T-helper 2 cell treated with Interferon-gamma antibody and Interleukin-4, amounts not matched to agents 100 ng/mL and 5 ng/mL, for 36 hours (primary cell): ENCODE measurements around the gene TMLHE. TPM values are rescaled to one million over a fixed set of nuclear protein-coding genes. Genes with fewer than 3 reads are reported as not detected.
"Not testable (repeated sequence)": the region's sequence is repeated elsewhere in the genome, so short reads cannot be mapped to it uniquely, and the experiment has no call there.

ENCODE experiments used
- intact Hi-C: fragments of 100-400 bp; cut with micrococcal nuclease; formaldehyde crosslinking; loops from one replicate; pipeline ENCODE4 v1.15.1; 2023
- total RNA-seq: library from RNA; stranded (reverse); gene quantifications from 2 replicates; pipeline ENCODE4 v1.2.3, GENCODE V29; 2022

Gene TMLHE
- total RNA-seq, 1 donor from 2014 or later = 10.3 TPM

DNA sequence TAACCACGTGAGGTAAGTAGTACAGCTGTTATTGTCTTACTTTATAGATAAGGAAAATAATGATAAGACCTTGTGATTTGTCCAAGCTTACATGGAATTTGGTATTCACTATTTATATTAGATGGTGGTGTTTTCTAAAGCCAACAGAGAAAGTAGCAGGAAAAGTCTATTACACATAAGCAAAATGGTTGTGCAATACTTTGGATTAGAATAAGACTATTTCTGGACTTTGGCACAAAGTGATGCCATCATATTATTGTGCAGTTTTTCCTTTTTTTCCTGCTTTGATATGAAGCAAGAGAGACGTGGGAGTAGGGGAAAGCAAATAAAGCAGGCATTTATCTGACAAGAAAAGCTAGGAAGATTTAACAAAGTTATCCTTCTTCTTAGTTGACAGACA is 117.6 kb downstream of the TMLHE start:
- intact Hi-C loops = not testable (repeated sequence)

DNA sequence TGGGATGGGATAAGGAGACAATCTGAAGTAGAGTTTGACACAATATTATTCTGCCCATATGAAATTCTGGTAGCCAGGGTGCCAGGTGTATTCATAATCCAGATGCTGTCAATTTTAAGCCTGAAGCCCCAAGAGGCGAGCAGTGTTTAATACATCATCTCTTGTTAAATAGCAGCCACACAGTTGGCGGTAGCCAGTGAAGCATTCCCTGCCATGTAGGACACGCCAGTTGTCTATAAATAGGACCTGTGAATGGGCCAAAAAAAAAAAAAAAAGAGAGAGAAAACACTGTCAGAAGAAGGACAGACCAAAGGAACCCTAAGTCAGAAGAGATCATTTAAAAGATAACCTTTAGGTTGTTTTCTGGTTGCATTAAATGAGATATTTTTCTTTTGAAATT is 121.3 kb downstream of the TMLHE start:
- intact Hi-C loops = not testable (repeated sequence)

DNA sequence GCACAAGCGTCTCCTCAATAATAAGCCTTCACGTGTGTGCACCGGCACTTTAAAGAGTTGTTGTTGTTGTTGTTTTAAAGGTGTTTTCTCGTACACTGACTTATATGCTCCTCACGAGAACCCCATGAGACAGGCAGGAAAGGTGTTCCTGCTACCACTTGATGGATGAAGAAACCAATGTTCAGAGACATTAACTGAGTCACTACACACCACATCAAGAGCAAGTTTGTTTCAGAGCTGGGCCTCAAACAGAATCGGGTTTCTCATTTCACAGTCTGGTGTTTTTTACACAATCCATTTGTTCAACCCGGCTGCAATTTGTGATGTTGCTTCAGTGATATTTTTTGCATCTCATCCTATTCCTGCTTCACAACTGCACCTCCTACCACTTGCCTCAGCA is 135.6 kb downstream of the TMLHE start:
- intact Hi-C loops = not testable (repeated sequence)

DNA sequence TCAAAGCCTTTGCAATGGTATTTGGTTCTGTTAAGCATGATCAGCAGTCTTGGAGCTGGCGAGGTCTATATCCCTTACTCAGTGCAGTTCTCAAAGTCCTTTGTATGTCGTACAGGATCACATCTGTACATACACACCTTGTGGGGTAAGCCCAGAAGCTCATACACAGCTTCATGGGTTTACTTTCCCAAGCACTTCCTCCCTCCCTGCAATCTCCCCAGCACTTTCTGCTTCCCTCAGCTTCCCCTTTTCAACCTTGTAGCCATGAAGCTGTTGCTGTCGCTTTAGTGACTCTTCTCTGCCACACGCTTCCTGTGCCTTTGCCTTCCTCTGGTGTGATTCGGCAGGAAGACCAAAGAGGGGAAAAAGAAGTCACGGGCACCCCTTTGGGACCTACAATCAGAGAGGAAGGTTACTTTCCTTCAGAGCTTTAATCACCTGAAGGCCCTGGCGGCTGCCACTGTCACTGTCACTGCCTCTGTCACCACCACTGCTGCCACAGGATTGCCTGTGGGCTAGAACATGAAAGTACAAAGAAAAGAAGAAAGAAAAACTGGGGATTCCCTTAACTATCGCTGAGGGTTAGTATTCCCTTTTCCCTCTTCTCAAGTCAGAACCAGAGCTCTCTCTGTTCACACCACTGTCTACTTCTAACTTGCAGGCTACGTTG is 146.3 kb downstream of the TMLHE start:
- intact Hi-C loops = not testable (repeated sequence)

DNA sequence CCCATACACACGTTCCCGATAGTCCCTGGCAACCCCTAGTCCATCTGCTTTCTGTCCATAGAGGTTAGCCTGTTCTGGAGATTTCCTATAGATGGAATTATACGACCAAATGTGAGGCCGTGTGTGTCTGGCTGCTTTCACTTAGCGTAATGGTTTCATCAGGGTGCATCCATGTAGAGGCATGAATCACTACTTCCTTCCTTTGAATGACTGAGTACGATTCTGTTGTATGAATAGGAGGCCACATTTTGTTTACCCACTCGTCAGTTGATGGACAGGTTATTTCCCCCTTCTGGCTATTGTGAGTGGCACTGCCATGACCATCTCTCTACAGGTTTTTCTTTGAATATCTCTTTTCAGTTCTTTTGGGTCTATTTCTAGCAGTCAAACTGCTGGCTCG is 152.3 kb downstream of the TMLHE start:
- intact Hi-C loops = not testable (repeated sequence)

DNA sequence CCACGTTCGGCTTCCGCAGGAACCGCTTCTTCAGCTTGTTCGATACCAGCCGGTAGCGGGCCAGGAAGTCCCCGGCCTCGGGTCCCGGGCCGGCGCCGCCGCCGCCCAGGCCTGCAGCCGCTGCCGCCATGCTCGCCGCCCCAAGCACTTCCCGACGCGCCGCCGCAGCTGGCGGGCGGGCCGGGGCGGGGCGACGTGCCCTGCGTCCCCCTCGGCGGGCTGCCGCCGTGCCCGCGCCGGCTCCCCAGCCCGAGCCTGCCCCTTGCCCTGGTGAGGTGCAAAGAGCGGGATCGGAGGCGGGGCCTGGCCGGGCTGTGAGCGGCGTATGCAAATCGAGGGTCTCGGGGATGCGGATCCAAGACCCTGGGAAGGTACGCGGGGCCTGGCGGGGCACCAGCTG is 154.3 kb downstream of the TMLHE start, which contains the start of gene F8A3:
Gene F8A3, minus strand, starts transcription at position 150 of the 400 bp plus-strand sequence. Its CDS starts 20 bp downstream, at position 130.
- intact Hi-C loops = not testable (repeated sequence)

DNA sequence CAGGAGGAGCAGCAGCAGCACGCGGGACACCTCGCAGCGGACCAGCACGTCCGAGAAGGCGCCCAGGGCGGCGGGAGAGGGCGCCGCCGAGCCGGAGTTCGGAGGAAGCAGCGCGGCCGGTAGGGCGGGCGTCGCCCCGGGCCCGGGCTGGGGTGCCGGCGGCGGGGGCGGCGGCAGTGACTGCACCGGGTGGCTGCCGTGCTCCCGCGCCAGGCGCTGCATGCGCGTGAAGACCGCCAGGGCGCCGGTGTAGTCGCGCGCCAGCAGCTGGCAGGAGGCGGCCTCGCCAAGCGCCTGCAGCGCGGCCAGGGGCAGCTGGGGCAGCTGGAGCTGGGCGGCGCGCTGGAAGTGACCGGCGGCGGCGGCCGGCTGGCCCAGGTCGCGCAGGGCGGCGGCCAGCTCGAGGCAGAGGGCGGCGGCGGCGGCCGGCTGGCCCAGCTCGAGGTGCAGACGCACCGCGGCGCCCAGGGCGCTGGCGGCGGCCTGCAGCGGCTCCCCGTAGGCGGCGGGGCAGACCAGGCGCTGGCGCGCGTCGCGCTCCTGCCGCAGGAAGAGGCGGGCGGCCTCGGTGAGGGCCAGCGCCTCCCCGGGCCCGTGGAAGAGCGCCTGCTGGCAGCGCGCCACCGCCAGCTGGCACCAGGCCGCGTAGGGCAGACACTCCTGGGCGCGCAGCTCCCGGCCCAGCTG is 154.8 kb downstream of the TMLHE start:
- intact Hi-C loops = not testable (repeated sequence)

DNA sequence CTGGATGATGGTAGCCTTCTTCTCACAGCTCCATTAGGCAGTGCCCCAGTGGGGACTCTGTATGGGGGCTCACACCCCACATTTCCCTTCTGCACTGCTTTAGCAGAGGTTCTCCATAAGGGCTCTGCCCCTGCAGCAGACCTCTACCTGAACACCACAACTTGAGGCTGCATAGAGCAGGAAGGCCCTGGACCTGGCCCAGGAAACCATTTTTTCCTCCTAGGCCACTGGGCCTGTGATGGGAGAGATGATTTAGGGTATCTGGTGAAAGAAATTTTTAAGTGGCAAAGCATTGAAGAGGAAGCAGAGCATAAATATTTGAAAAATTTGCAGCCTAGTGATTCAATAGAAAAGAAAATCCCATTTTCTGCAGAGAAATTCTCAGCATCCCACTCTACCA is 171.7 kb downstream of the TMLHE start:
- intact Hi-C loops = no loop called here

Other genes starting within 250 kb of the TMLHE start
- gene F8A2, start 230.9 kb downstream of the TMLHE start, total RNA-seq = not detected in 2 replicates
- 25.3 and 29.6 TPM in 2 replicates for gene F8A3, start 154.3 kb downstream of the TMLHE start, total RNA-seq
- 0.50 and 0.52 TPM in 2 replicates for gene SPRY3, start 366 bp downstream of the TMLHE start, total RNA-seq